Stimulated activated CD8-positive, alpha-beta memory T cell treated with anti-CD3 and anti-CD28 coated beads, Interleukin-12 subunit alpha, Interleukin-12 subunit beta, amount 100 ng/mL, for 1 hour (primary cell): ENCODE measurements around the gene KCNH1.

ENCODE experiments used
- DNase-seq: peaks from one replicate; pipeline ENCODE4 v3.0.0-alpha.2; 2020; ENCODE audit warnings: low read depth

Gene KCNH1

GRCh38 chr1:210857705-210858104, 276.2 kb downstream of the KCNH1 start:
- DNase-seq: no peak

GRCh38 chr1:210857146-210857663, 276.7 kb downstream of the KCNH1 start:
- DNase-seq: no peak

GRCh38 chr1:210855440-210855839, 278.5 kb downstream of the KCNH1 start:
- DNase-seq: no peak

GRCh38 chr1:210853276-210853675, 280.7 kb downstream of the KCNH1 start:
- DNase-seq: no peak

GRCh38 chr1:210850556-210850955, 283.4 kb downstream of the KCNH1 start:
- DNase-seq: no peak

- DNase-seq: no peak
Observed at GRCh38 chr1:210848474-210848873, 285.5 kb downstream of the KCNH1 start.

- no peak for DNase-seq
Observed at GRCh38 chr1:210841926-210842625, 291.9 kb downstream of the KCNH1 start.

GRCh38 chr1:210830034-210831028, 303.6 kb downstream of the KCNH1 start:
- no peak for DNase-seq

GRCh38 chr1:210828996-210829596, 304.9 kb downstream of the KCNH1 start:
- no peak for DNase-seq

- no peak for DNase-seq
Observed at GRCh38 chr1:210827481-210827880, 306.5 kb downstream of the KCNH1 start.

GRCh38 chr1:210826686-210827085, 307.3 kb downstream of the KCNH1 start:
- DNase-seq: no peak

GRCh38 chr1:210822932-210823331, 311.0 kb downstream of the KCNH1 start:
- no peak for DNase-seq

- no peak for DNase-seq
Observed at GRCh38 chr1:210822241-210822640, 311.7 kb downstream of the KCNH1 start.

- DNase-seq: no peak
Observed at GRCh38 chr1:210821615-210822014, 312.3 kb downstream of the KCNH1 start.

GRCh38 chr1:210819266-210819665, 314.7 kb downstream of the KCNH1 start:
- no peak for DNase-seq

GRCh38 chr1:210817385-210818275, 316.3 kb downstream of the KCNH1 start:
- no peak for DNase-seq

GRCh38 chr1:210815641-210816550, 318.1 kb downstream of the KCNH1 start:
- DNase-seq: no peak

- no peak for DNase-seq
Observed at GRCh38 chr1:210814382-210815123, 319.4 kb downstream of the KCNH1 start.

- DNase-seq: no peak
Observed at GRCh38 chr1:210801501-210801900, 332.4 kb downstream of the KCNH1 start.

- no peak for DNase-seq
Observed at GRCh38 chr1:210800756-210801155, 333.2 kb downstream of the KCNH1 start.
